SK-N-SH (cell line): ENCODE data around the gene CTNNA3. TPM values are rescaled to one million over a fixed set of nuclear protein-coding genes. Genes with fewer than 3 reads are reported as not detected.

Experiments
- CTCF ChIA-PET: fragments of 300-600, 350-600 bp; formaldehyde crosslinking; extraction: SDS; loops from one replicate; lab custom pipeline; 2021; lab: Yijun Ruan, JAX
- POLR2A ChIA-PET: fragments of 350-600 bp; sonication (Branson Sonifier 250); formaldehyde crosslinking; extraction: SDS; loops from one replicate; lab custom pipeline; 2020; ENCODE audit warnings: antibody characterized with exemption, inconsistent platforms; lab: Yijun Ruan, JAX
- DNase-seq: peaks from one replicate; pipeline ENCODE4 v3.0.0; 2012
- H2AFZ ChIP-seq: fragments of 200-600 bp; sonication (generic); 2 replicates; pipeline ENCODE4 v1.8.1; 2016; ENCODE audit warnings: antibody characterized with exemption, mild to moderate bottlenecking, low read depth
- H3F3A ChIP-seq: fragments of 200-600 bp; sonication (generic); replicated peaks from 2 replicates; pipeline ENCODE3; 2016; ENCODE audit warnings: antibody characterized with exemption, mild to moderate bottlenecking; ENCODE audit not compliant: insufficient read depth
- H3K27ac ChIP-seq, 2 experiments: fragments of 200-500 bp in 1 of 2; fragments of 200-600 bp in 1 of 2; sonication (Bioruptor generic) in 1 of 2; sonication (generic), shearing (Covaris generic) in 1 of 2; 2 replicates each; pipeline versions ENCODE4 v1.5.1 to v1.6.1; 2014 to 2016; ENCODE audit warnings: low read depth in 2 of 2, inconsistent platforms in 1 of 2, low read length in 1 of 2, mild to moderate bottlenecking in 1 of 2, mixed read lengths in 1 of 2
- H3K27me3 ChIP-seq: fragments of 200-600 bp; sonication (generic), shearing (Covaris generic); 2 replicates; pipeline ENCODE4 v1.6.1; 2016; ENCODE audit warnings: mixed run types; ENCODE audit not compliant: insufficient read depth
- H3K36me3 ChIP-seq, 2 experiments: fragments of 200-500 bp in 1 of 2; fragments of 200-600 bp in 1 of 2; sonication (Bioruptor generic) in 1 of 2; sonication (generic) in 1 of 2; replicated peaks in 1 of 2; 2 replicates each; pipeline versions ENCODE3 to v1.5.1; 2014 to 2016; ENCODE audit warnings: low read length in 1 of 2, mild to moderate bottlenecking in 1 of 2; ENCODE audit not compliant: insufficient read depth in 2 of 2, control insufficient read depth in 1 of 2
- H3K4me1 ChIP-seq, 2 experiments: fragments of 200-500 bp in 1 of 2; fragments of 200-600 bp in 1 of 2; sonication (Bioruptor generic) in 1 of 2; sonication (generic), shearing (Covaris generic) in 1 of 2; 2 replicates each; pipeline versions ENCODE4 v1.5.1 to v1.6.1; 2014 to 2016; ENCODE audit warnings: low read depth in 1 of 2, low read length in 1 of 2, mixed run types in 1 of 2; ENCODE audit not compliant: insufficient read depth in 2 of 2, control insufficient read depth in 1 of 2
- H3K4me2 ChIP-seq: fragments of 200-600 bp; sonication (generic), shearing (Covaris generic); 2 replicates; pipeline ENCODE4 v1.6.1; 2017; ENCODE audit warnings: mixed run types
- H3K4me3 ChIP-seq, 2 experiments: fragments of 200-500 bp in 1 of 2; fragments of 200-600 bp in 1 of 2; sonication (Bioruptor generic) in 1 of 2; sonication (generic), shearing (Covaris generic) in 1 of 2; 2 replicates each; pipeline versions ENCODE4 v1.5.1 to v1.8.1; 2014 to 2016; ENCODE audit warnings: low read depth in 2 of 2, inconsistent platforms in 1 of 2, low read length in 1 of 2, mild to moderate bottlenecking in 1 of 2, mixed read lengths in 1 of 2, moderate library complexity in 1 of 2
- H3K79me2 ChIP-seq: fragments of 200-600 bp; sonication (generic); 2 replicates; pipeline ENCODE4 v1.8.1; 2017; ENCODE audit warnings: mild to moderate bottlenecking; ENCODE audit not compliant: insufficient read depth
- H3K9ac ChIP-seq: fragments of 200-600 bp; sonication (generic); 2 replicates; pipeline ENCODE4 v1.6.1; 2017; ENCODE audit warnings: mixed run types
- H3K9me2 ChIP-seq: fragments of 200-600 bp; sonication (generic); 2 replicates; pipeline ENCODE4 v1.6.1; 2017; ENCODE audit warnings: mixed run types
- H3K9me3 ChIP-seq: fragments of 200-600 bp; sonication (generic); 2 replicates; pipeline ENCODE4 v1.6.1; 2017; ENCODE audit warnings: mixed run types, mild to moderate bottlenecking, moderate library complexity
- H4K20me1 ChIP-seq: fragments of 200-600 bp; sonication (generic); 2 replicates; pipeline ENCODE4 v1.6.1; 2017; ENCODE audit warnings: mild to moderate bottlenecking, mixed run types; ENCODE audit not compliant: insufficient read depth
- IRF3 ChIP-seq: fragments of 150-350 bp; IDR thresholded peaks from 2 replicates; pipeline ENCODE4 v1.6.1; 2016; ENCODE audit warnings: mild to moderate bottlenecking, low read depth, low read length
- JUND ChIP-seq: IDR thresholded peaks from 2 replicates; pipeline ENCODE4 v1.4.0; 2012
- MEF2A ChIP-seq: IDR thresholded peaks from 2 replicates; pipeline ENCODE4 v1.4.0; 2012; ENCODE audit warnings: low read depth, borderline replicate concordance
- RAD21 ChIP-seq: IDR thresholded peaks from 2 replicates; pipeline ENCODE4 v1.6.1; 2012; ENCODE audit warnings: mild to moderate bottlenecking, low read length
- RCOR1 ChIP-seq: fragments of 150-350 bp; IDR thresholded peaks from 2 replicates; pipeline ENCODE4 v1.6.1; 2017; ENCODE audit warnings: antibody characterized with exemption, low read length
- SIN3A ChIP-seq: IDR thresholded peaks from 2 replicates; pipeline ENCODE4 v1.6.1; 2012; ENCODE audit warnings: low read depth, mild to moderate bottlenecking, low read length, moderate library complexity, borderline replicate concordance
- SMC3 ChIP-seq: IDR thresholded peaks from 2 replicates; pipeline ENCODE4 v1.6.1; 2012; ENCODE audit warnings: low read depth, low read length, improper control_type of control experiment
- TCF12 ChIP-seq: IDR thresholded peaks from 2 replicates; pipeline ENCODE4 v1.4.0; 2012
- ZBTB33 ChIP-seq: IDR thresholded peaks from 2 replicates; pipeline ENCODE4 v1.4.0; 2012; ENCODE audit warnings: low read depth, borderline replicate concordance
- WGBS: methylation state at CpG from one replicate; pipeline ENCODE4 v1.1.6; 2017; ENCODE audit warnings: low lambda C conversion rate; 5-methylcytosine and 5-hydroxymethylcytosine counted together
- polyA plus RNA-seq, 3 experiments: library from polyadenylated mRNA; depleted of rRNA; stranded (reverse); fragments of >200 nt; gene quantifications; 2 replicates each; pipeline ENCODE4 v1.2.3, GENCODE V29; 2012
- TF ChIP-seq, protein P1 (sequence below): IDR thresholded peaks from 2 replicates; pipeline ENCODE4; 2012

Gene CTNNA3
- polyA plus RNA-seq, 1 of the 3 experiments (the other 2 are of a cell fraction) = not detected

- no peak overlapping the region for H3K9ac ChIP-seq
- no peak overlapping the region for H3K4me3 ChIP-seq
- H3K9me2 ChIP-seq = no peaks in the 10 kb centered on the region
- no peak for DNase-seq
- POLR2A ChIA-PET = no interaction called here
- H3K27ac ChIP-seq = no peak overlapping the region
- no peaks in the 10 kb centered on the region for H4K20me1 ChIP-seq
- no peak overlapping the region for H3K4me2 ChIP-seq
- H3F3A ChIP-seq = no peaks in the 10 kb centered on the region
- no peaks in the 10 kb centered on the region for H3K27me3 ChIP-seq
- TF ChIP-seq JUND = no peak
- TF ChIP-seq IRF3 = no peak
- TF ChIP-seq, protein P1, sequence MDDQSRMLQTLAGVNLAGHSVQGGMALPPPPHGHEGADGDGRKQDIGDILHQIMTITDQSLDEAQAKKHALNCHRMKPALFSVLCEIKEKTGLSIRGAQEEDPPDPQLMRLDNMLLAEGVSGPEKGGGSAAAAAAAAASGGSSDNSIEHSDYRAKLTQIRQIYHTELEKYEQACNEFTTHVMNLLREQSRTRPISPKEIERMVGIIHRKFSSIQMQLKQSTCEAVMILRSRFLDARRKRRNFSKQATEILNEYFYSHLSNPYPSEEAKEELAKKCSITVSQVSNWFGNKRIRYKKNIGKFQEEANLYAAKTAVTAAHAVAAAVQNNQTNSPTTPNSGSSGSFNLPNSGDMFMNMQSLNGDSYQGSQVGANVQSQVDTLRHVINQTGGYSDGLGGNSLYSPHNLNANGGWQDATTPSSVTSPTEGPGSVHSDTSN = no peak
- 80% methylated on average over 1 of the region's 1 CpG for WGBS
- no peaks in the 10 kb centered on the region for H3K4me1 ChIP-seq
- H3K9me3 ChIP-seq = no peaks in the 10 kb centered on the region
- H2AFZ ChIP-seq = no peak overlapping the region
- H3K79me2 ChIP-seq = no peaks in the 10 kb centered on the region
- CTCF ChIA-PET = interaction anchor here (1.7 kb wide), 1 partner anchor 12 kb away, joined by 5 read pairs; no protein-coding TSS in a partner anchor
- H3K36me3 ChIP-seq = no peaks in the 10 kb centered on the region
Measured at GRCh38 chr10:66167816-66168215, 1528.2 kb downstream of the CTNNA3 start.

DNA sequence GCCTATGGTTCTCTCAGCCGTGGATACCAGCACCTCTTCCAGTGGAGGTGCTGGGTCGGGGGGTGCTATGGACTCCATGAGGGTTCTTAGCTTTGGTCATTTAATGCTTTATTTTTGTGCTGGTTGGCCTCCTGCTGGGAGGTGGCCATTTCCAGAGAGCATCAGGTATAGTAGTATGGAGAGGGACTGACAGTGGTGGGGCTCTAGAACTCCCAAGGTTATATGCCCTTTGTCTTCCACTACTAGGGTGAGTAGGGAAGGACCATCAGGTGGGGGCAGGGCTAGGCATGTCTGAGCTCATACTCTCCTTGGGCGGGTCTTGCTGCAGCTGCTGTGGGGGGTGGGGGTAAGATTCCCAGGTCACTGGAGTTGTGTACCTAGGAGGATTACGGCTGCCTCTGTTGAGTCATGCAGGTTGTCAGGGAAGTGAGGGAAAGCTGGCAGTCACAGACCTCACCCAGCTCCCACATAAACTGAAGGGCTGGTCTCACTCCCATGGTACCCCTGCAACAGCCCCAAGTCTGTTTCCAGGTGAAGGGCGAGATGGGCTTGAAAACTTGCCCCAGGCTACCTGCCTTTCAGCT is 1533.3 kb downstream of the CTNNA3 start:
- Histone ChIP-seq H3K9ac (no peak overlapping the region), H3K4me2 (no peak overlapping the region), H3F3A (no peaks in the 10 kb centered on the region), H3K27me3 (no peaks in the 10 kb centered on the region), H3K36me3 (no peaks in the 10 kb centered on the region), H4K20me1 (no peaks in the 10 kb centered on the region), H3K4me1 (no peaks in the 10 kb centered on the region), H3K79me2 (no peaks in the 10 kb centered on the region), H2AFZ (no peak overlapping the region), H3K9me2 (no peaks in the 10 kb centered on the region), H3K27ac (no peak overlapping the region), H3K9me3 (no peaks in the 10 kb centered on the region), H3K4me3 (no peak overlapping the region)
- WGBS = 41% methylated on average over 4 of the region's 5 CpGs
- no peak for TF ChIP-seq SMC3
- no peak for TF ChIP-seq TCF12
- no peak for TF ChIP-seq RCOR1
- no peak for TF ChIP-seq SIN3A
- TF ChIP-seq ZBTB33 = no peak
- no peak for TF ChIP-seq MEF2A
- TF ChIP-seq RAD21 = no peak
- ChIA-PET CTCF (no interaction called here), POLR2A (no interaction called here)
- no peak for DNase-seq
